GM19239 (cell line): ENCODE data around the gene MYO18A.
"Not testable (repeated sequence)": the region's sequence is repeated elsewhere in the genome, so short reads cannot be mapped to it uniquely, and the experiment has no call there.

Experiments used
- DNase-seq: peaks from one replicate; pipeline ENCODE4 v3.0.0; 2011; ENCODE audit warnings: low spot score; ENCODE audit not compliant: insufficient read length
- FAIRE-seq: peaks from 2 replicates; lab custom pipeline; 2011; peaks lifted over from hg19 to GRCh38; lab: Jason Lieb, UNC

The MYO18A gene

DNA sequence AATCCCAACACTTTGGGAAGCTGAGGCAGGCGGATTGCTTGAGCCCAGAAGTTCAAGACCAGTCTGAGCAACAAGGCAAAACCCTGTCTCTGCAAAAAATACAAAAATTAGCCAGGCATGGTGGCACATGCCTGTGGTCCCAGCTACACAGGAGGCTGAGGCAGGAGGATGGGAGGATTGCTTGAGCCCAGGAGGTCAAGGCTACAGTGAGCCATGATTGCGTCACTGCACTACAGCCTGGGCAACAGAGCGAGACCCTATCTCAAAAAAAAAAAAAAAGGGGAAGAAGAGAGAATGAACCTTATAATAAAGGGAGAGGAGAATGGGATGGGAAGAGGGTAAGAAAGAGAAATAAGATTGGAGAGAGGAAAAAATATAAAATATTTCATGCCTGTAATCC lies 91.4 kb downstream of the MYO18A start:
- not testable (repeated sequence) for FAIRE-seq, DNase-seq

DNA sequence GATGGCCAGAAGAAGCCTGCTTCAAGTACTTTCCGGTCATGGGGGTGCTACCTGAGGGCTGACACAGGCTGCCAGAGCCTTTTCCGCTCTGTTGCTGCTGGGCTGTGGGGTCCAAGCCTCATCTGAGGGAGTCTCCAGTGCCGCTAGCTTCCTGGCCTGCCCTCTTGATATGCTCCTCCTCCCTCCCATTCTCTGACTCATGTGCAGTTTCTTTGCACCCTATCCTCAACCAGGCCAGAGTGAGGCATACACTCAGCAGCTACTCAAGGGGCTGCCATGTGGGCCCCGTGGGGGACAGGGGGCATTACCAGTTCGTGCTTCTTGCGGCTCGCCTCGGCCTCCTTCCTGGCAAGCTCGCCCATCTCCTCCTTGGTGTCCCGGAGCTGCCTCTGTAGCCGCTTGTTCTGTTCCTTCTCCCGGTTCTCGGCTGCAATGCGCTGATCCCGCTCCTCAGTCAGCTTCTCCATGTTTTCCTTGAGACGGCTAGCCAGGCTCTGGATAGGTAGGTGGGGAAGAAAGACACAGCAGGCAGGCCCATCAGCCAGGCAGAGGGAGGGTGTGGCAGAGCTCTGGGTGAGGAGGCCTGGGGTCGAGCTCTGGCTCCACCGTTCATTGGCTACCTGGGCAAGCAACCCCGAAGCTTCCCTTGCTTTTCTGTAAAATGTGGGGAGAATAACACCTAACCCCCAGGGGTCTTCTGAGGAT lies 93.4 kb downstream of the MYO18A start:
- FAIRE-seq (no peak), DNase-seq (no peak)

DNA sequence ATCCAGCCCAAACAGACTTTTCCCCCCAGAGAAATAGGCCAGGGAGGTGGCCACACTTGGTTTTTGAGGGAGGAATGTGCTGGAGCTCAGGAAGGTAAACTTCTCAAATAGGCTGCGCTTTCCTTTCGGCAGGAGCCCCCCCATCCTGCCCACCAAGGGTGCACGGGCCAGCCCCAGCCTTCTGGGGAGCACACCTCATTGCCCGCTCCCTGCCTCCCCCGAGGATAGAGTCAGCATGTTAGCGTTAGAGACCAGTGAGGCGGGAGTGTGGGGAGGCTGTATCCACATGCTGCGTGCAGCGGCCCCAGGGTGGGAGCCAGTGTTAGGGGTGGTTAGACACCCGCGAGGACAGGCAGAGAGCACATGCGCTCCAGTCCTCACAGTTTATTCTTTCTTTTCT lies 95.0 kb downstream of the MYO18A start:
- DNase-seq (no peak), FAIRE-seq (no peak)

DNA sequence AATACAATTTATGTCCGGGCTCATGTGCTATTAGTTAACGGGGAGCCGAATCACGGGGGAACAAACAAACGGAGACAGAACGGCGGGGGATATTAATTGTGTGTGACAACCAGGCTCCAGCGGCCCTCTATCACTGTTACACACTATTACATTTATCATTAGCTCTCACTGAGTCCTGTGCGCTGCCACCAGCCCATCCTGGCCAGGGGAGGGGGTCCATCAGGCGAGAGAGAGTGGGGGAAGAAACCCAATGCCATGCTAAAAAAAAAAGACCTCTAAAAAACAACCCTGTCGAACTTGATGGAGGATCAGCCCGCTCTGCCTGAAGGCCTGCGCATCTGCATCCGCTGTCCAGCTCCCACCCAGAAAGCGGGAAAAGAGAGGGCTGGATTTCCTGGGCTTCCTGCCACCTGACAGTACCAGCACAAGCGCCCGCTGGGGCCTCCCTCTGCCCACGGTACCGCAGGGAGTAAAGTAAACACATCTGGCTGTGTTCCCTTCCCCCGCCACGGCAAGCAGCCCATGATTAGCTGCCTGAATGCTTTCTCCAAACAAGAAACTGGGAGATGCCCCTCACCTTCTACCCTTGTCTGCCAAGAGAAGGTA lies 95.6 kb downstream of the MYO18A start:
- no peak for FAIRE-seq
- DNase-seq, result no peak

DNA sequence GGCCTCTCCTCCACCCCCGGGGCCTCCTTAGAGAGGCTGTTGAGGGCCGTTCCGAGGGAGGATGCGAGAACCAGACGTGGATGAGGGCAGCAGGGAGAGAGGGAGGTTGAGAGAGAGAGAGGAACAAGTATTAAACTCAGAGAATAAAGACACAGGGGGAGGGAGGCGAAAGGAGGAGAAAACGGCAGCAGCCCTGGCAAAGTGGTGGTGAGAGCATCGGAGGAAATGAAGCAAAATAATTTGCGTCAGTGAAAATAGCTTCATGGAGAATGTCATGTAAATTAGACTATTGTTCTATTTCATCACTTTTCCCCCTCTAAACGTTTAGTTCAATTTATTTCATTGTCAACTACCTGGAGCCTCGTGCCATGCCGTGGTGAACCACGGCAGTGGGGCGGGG lies 99.2 kb downstream of the MYO18A start:
- FAIRE-seq, result no peak
- DNase-seq, result no peak

DNA sequence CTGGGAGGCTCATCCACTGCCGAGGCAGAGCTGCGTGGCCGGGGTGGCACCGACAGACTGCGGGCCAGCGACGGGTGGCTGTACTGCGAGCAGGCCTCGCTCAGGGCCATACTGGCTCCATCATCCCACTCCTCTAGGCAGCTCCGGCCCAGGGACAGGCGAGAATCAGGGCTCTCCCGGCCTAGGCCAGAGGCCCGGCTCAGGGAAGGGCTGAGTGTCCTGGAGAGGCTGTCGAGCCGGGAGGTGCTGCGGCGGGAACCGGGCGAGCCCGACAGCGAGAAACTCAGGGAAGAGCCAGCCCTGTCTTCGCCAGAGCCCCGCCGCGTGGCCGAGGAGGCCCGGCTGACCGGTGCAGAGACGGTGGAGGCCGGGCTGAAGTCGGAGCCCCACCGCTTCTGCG lies 99.9 kb downstream of the MYO18A start:
- DNase-seq (no peak), FAIRE-seq (no peak)

DNA sequence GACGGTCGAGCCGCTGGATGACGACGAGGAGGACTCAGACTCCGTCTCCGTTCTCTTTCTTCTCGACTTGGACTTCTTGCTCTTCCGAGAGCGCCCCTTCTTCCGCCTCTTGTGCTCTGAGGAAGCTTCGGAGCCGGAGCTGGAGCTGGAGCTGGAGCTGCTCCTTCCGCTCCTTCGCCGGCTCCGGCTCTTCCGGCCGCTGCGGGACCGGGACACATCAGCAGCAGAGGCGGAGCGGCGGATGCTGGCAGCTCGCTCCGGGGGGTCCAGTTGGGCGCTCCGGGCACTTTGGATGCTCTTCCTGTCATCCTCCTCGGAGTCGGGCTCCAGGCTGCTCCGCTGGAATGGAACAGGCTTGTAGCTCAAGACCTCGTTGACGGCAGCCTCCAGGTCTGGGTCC lies 100.3 kb downstream of the MYO18A start:
- DNase-seq (no peak), FAIRE-seq (no peak)

DNA sequence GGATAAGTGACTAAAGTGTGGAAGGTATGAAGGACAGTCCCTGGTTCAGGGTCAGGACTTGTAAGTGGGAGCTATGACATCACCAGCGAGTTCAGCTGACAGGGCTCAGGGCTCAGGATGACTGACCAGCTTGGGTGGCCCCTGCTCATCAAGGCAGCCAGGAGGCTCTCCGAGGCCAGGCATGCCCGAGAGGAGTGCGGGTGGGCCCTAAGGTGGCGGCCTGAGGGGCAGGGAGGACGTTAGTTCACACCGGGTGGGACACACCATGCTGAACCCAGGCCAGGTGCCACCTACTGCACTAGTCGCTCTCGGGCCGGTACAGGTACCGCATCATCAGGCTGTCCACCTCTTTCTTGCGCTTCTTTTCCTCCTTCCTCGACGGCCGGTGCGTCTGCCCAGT lies 100.8 kb downstream of the MYO18A start:
- FAIRE-seq (no peak), DNase-seq (no peak)

DNA sequence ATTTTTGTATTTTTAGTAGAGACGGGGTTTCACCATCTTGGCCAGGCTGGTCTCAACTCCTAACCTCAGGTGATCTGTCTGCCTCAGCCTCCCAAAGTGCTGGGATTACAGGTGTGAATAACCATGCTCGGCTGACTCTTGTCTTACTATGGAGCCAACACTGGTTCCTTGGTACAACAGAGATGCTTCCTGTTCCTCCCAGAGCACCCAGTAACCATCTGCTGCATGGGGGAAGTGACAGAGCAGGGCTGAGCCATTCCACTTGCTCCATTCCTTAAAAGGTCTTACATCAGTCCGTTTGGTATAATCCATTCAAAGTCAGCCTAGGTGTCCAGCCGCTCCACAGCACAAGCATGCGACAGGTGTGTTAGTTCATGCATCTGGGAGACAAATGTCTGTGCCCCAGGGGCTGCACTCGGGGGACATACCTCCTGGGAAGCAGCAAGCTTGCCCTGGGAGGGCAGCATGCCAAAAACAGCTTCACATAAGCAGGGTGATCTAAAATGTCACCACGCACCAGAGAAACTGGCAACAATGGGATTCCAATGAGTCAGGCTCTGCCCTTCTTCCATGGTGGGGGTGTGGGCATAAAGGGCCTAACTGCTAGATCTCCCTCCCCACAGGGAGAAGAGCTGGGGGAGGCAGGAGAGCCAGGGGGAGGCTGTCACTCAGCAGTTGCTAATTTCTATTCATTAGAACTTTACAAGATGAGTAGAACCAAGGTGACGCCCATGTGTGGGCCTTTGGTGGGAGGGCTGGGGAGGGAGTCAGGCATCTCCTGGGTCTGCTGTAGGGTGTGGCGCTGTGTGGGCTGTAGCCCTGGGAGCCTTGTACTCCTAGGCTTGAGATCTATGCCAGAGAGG lies 101.8 kb downstream of the MYO18A start:
- DNase-seq, result no peak
- FAIRE-seq, result no peak

DNA sequence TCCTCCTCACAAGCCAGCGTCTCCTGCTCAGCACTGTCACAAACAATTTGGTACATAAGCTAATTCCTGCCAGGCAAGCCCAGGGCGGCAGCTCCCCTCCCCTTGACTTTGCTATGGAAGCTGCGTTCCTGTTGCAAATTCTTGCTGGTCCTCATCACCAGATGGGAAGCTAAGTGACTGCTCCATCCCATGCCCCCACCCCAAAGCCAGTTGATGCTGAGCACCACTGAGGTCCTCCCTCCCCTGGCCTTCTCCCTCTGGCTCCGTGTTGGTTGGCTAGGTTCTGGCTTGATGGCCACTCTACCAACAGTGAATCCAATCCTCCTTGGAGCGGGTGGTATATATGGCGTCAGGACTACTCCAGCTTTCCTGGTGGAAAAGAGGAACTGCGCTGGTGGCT lies 102.9 kb downstream of the MYO18A start:
- FAIRE-seq (no peak), DNase-seq (no peak)

DNA sequence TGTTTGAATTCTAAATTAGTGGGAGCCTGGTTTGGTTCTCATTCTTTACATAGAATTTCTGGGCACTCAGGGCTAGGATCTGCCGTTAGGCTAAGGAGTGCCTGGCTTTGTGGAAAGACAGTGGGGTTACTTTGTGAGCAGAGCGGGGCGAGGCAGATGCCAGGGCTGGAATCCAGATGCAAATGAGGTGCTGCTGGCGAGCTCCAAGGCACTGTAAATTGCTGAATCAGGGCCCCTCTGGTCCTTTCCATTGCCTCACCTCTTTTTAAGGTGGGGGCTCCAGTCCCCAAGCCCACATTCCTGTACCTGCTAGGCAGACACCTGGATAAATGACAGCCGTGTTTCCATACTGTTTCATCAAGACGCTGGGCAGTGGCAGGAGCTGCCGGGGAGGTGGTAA lies 103.5 kb downstream of the MYO18A start:
- DNase-seq (no peak), FAIRE-seq (no peak)

DNA sequence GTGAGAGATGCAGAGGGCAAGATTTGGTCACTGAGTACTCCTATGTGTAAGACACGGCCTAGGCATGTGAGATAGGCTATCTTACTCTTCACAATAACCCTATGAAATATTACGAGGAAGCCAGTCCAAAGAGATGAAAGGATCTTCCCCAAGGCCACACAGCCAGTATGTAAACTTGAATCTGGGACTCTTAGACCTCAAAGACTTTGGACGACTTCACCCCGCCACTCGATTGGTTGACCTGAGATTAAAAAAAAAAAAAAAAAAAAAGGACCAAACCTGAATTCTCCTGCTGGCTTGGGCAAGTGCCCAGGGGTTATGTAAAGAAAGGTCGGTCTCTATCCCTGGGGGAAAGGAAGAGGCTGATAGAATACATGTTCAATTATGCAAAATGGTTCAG lies 104.1 kb downstream of the MYO18A start:
- no peak for FAIRE-seq
- no peak for DNase-seq

DNA sequence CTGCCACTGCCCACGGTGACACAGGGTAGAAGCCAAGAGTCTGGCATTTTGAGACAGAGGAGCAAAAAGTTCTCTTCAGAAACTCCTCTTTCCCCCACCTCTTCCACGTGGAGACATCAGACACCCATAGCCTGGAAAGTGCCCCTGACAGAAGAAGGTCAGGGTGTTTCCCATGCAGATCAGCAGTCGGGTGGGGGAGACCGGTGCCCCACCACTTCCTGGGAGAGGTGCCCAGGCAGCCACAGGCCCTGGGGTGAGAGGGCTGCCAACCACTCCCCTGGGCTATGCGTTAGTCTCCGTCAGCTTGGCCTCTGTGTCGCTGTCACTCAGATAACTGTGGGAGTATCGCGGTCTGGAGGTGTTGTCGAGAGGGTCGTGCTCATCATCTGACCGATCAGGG lies 105.7 kb downstream of the MYO18A start:
- FAIRE-seq, result no peak
- DNase-seq, result no peak

DNA sequence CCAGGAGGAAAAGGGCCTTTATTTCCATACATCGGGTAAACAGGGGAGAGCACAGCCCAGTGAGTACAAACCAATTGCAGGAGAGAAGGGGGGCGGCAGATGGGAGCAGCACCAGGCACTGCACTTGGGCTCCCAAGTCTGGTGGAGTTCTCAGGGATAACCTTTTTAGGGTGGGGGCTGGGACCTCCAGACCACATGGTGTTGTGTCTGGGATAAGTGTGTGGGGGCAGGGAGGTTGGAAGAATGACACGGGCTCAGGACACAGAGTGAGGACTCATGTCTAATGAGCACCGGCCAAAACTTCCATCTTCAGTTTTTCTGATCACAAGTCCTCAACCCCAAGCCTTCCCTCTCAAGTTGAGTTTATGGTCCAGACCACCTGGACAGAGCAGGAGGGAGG lies 106.7 kb downstream of the MYO18A start:
- FAIRE-seq, result no peak
- no peak for DNase-seq

DNA sequence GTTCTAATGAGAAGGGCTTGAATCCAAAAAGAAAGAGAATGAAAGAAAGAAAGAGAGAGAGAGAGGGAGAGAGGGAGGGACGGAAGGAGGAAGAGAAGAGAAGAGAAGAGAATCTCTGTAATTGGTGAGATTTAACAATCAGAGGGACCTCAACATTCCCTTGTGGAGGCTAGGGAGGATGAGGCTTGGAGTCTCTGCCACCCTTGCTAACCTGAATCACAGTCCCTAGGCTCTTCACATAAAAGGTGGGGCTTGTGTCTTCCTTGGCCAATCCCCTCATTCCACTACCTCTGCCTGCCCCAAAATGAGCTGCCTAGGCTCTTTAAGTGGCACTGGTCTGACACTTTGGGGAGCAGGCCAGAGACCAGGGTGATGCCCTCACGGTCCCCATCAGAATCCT lies 107.2 kb downstream of the MYO18A start:
- FAIRE-seq, result no peak
- no peak for DNase-seq

DNA sequence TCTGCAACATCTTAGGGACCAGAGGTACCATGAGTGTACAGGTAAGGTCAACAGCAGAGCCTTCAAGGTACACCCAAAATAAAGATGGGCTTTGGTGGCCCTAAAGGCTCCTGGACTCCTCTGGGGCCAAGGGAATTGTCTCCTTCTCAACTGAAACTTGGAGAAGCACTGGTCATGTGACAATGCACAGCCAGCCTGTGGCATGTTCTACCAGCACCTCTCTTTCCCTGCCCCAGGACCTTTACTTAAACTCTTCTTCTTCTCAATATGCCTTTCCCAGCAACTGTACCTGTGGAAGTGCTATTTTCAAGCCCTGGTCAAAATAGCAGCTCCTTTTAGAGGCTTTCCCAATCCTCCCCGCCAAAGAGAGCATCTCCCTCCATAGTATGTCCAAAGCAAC lies 108.9 kb downstream of the MYO18A start:
- FAIRE-seq, result no peak
- DNase-seq, result no peak

DNA sequence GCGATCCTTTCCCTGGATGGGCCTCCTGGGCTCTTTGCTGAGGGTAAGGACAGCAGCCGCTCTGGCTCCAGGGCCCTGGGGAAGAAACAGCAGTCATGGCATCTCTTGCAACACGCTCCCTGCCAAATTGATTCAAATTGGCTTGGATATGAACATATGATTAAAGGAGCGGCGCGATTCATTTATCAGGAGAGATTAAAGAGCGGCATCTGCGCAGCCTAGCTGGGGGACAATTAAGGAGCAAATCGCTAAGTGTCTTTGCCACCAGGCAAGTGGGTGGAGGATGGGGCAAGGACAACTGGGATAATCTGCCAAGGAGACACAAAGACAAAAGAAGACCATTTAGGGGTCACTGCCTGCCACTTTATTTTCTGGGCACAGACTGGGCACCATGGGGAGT lies 109.4 kb downstream of the MYO18A start:
- DNase-seq (no peak), FAIRE-seq (no peak)

DNA sequence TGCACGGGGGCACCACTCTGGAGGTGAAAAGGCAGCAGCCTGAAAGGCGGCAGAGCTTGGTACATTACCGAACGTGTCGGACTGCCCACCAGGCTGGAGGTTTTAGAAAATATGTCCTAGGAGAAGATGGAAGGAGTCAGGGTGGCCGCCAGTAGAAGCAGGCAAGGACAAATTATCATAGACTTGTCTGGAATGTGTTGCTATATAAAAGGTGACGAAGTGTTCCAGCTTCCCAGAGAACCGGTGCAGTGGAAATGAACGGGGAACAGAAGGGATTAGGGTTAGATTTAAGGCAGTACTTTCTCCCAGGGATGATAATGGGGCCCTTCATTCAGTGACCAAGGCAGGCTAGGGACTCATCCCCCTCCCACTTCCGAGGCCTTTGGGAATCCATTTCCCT lies 109.9 kb downstream of the MYO18A start:
- FAIRE-seq (no peak), DNase-seq (no peak)

DNA sequence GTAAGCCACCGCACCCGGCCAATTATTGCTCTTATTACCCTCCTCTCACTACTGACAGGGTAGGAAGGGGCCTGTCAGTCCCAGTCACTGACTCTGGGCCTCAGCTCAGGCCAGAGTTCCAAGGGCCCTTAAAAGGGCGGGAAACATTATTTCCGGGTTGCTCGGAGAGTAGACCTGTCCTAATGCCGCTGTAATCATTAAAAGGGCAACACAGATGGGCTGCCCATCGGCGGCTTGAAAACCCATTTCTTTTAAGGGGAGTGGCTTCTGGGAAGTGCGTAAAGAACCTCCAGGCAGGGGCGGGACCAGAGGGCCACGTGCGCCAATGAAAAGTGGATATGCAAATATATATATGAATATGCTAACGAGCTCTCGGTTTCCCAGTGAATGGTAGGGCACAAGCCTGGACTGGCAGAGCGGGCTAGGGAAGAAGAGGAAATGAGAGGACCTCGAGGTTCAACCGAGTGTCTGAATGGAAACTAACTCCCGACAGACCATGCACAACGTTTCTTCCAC lies 110.6 kb downstream of the MYO18A start:
- FAIRE-seq, result no peak

DNA sequence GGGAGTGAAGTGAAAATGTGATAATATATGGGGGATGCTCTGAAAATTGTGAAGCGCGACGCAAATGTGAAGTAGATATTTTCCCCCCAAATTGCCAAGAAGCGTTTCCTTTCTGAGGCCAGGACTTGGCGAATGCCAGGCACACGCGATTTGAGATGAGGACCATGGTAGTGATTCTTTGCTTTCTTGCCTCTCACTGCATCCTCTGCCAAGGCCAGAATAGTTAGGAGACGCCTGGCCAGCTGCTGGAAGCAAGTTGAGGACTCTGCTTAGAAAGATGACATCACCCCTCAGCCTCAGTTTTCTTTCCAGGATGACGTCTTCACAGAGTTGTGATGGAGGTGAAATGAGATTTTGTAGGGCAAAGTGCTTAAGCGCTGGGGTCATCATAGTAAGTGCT lies 111.4 kb downstream of the MYO18A start:
- no peak for DNase-seq
- FAIRE-seq, result no peak

More for the DNA sequence above, 110.6 kb downstream of the MYO18A start:
- no peak for DNase-seq

DNA sequence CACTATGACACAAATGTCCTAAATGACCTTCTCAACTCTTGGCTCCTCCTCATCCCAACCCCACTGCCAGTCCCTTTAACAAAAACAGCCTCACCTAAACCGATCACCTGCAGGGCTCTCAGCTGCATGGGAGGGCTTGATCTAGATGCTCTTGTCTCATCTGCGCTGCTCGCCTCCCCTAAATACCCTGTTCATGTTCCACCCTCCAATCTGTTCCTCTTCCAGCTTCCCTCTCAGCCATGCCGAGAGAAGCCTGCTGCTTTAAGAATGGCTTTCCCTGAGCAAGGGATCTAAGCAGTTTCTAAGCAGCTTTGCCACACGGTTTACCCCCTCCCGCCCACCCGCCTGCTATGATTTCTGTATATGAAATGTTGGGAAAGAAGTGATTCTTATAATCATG lies 113.6 kb downstream of the MYO18A start:
- DNase-seq, result no peak

More for the DNA sequence above, 113.6 kb downstream of the MYO18A start:
- no peak for FAIRE-seq
